ENCODE results near the gene STAC. TPM values are rescaled to one million over a fixed set of nuclear protein-coding genes. Genes with fewer than 3 reads are reported as not detected.

Gene STAC
- total RNA-seq, 2 experiments from 2014 or later, result 0.12 to 0.15 TPM

DNA sequence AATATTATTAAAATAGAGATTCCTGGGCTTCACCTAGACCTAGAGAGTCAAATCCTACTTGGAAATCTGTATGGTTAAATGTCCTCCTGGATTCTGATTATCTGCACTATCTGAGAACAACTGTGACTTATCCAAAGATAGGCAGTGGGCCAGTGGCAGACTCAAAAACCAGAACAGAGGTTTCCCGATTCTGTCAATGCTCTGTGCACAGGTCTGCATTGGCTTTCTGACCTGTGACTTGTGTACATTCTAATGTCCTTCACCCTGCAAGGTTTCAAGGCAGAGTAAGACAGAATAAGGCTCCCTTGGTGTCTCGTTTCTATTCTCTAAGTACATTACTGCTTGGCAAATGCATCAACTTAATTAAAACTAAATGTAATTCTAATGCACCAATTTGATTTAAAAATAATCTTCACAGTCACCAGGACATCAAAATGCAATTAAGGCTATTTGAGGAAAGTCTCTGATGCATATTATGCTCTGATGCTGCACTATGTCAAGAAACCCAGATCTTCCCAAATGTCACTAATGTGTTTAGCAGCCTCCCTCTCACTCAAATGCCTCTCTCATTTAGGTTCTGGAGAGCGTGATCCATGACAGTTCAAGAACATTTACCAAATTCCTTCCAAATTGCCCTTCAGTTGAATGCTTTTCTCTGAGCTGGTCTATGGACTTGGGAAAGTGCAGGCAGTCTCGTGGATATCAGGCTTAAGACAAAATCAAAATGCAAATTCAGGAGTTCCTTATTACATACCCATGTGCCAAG, 140.1 kb downstream of the STAC start:
- Mint-ChIP-seq H3K4me1 (no peaks in the 10 kb centered on the region), H3K27me3 (no peaks in the 10 kb centered on the region), H3K27ac (no peak overlapping the region), H3K36me3 (ENCODE audit: low read depth) (no peaks in the 10 kb centered on the region), H3K9me3 (no peaks in the 10 kb centered on the region), H3K4me3 (no peak overlapping the region)
- ChIA-PET POLR2A (no interaction called here), CTCF (no interaction called here)
- DNase-seq, result no peak

DNA sequence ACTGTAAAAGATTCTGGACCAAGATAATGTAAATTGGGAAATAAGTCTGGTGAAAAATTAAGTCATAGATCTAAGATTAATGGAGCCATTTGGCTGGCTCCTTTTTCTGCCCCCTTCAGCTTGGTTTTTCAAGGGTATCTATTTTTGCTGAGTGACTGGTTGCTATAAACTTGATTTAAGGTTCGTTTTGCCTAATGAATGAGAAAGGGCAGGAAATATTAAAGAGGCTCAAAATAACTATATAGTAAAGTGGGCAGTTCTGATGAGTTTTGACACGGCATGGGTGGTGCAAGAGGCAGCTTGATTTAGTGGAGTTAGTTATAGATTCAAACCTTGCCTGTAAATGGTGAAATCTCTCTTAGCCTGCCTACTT, 140.7 kb downstream of the STAC start:
- no peak overlapping the region for H3K4me3 Mint-ChIP-seq
- no peaks in the 10 kb centered on the region for H3K27me3 Mint-ChIP-seq
- CTCF ChIA-PET, result no interaction called here
- H3K4me1 Mint-ChIP-seq, result no peaks in the 10 kb centered on the region
- POLR2A ChIA-PET, result no interaction called here
- H3K36me3 Mint-ChIP-seq (ENCODE audit: low read depth), result no peaks in the 10 kb centered on the region
- no peak for DNase-seq
- no peak overlapping the region for H3K27ac Mint-ChIP-seq
- H3K9me3 Mint-ChIP-seq, result no peaks in the 10 kb centered on the region

DNA sequence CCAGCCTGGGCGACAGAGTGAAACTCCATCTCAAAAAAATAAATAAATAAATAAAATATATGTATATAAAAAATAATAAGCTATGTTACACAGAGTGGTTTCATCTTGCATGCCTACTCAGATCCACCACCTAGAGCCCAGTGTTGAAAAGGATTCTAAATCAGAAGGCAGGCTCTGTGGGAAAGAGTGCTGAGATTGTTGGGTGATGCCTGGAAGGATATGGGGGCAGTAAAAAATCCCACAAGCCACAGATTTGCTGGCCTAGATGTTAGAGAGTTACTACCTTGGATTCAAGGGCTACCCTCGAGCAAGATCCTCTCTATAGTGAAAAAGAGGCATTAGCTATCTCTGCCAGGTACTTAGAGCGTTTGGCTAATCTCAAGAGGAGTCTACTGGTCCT, 144.3 kb downstream of the STAC start:
- no peak for DNase-seq
- H3K4me3 Mint-ChIP-seq, result no peak overlapping the region
- no peaks in the 10 kb centered on the region for H3K4me1 Mint-ChIP-seq
- CTCF ChIA-PET, result no interaction called here
- H3K27me3 Mint-ChIP-seq, result no peaks in the 10 kb centered on the region
- POLR2A ChIA-PET, result no interaction called here
- no peaks in the 10 kb centered on the region for H3K36me3 Mint-ChIP-seq (ENCODE audit: low read depth)
- H3K9me3 Mint-ChIP-seq, result no peaks in the 10 kb centered on the region
- H3K27ac Mint-ChIP-seq, result no peak overlapping the region

DNA sequence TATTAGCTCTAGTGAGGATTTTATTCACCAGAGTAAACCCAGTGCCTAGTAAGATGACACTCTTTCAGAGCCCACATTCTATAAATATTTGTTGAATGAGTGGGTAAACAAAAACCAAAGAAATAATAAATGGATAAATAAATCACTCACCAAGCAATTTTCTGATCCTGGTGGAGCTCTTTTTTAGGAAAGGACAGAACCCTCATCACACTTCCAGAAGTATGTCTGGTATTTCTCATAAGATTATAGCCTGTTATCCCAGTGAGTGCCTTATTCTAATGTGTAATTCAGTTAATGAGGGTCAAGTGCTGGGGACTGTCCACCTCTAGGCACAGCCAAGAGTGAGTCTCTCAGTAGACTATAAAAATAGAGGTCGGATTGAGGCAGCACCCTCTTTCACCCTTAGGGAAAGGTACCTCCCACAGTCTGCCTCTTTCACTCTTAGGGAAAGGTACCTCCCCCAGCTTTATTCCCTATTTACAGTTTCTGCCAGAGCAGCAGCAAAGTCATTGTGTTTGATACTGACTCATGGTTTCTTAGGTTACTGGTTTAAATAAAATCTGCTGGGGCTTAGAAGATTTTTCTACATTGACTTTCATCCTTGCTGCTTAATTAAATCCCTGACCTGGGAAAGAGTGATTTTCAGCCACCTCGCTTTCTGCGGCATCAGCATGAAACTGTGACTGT, 145.0 kb downstream of the STAC start:
- ChIA-PET CTCF (no interaction called here), POLR2A (no interaction called here)
- Mint-ChIP-seq H3K4me3 (no peak overlapping the region), H3K9me3 (no peaks in the 10 kb centered on the region), H3K36me3 (ENCODE audit: low read depth) (no peaks in the 10 kb centered on the region), H3K27me3 (no peaks in the 10 kb centered on the region), H3K27ac (no peak overlapping the region), H3K4me1 (no peaks in the 10 kb centered on the region)
- DNase-seq, result no peak

DNA sequence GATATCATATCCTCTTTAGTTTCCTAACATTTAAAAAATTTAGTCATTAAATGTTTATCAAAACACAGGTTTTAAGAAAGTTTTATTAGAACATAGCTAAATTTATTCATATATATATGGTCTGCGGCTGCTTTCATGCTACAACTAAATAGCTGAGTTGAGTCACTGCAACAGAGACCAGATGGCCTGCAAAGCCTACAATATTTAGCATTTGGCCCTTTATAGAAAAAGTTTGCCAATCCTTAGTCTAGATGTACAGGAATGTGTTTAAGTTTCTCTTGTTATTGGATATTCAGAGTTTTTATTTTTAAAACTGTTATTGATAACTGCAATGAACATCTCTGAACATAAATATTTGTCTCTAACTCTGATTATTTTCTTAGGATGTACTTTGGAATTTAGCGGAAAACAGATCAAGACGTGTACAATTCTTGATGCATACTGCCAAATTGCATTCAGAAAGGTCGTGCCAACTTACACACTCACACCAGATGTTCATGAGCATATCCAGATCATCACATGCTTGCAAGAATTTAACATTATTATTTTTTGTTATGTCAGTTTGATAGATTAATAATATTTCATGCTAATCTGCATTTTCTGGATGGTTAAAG, 157.9 kb downstream of the STAC start:
- Mint-ChIP-seq H3K4me1 (no peaks in the 10 kb centered on the region), H3K36me3 (ENCODE audit: low read depth) (no peaks in the 10 kb centered on the region), H3K27ac (no peak overlapping the region), H3K9me3 (no peaks in the 10 kb centered on the region), H3K4me3 (no peak overlapping the region), H3K27me3 (peaks cover 3% of the 10 kb centered on the region)
- no peak for DNase-seq
- CTCF ChIA-PET, result no interaction called here
- POLR2A ChIA-PET, result no interaction called here

DNA sequence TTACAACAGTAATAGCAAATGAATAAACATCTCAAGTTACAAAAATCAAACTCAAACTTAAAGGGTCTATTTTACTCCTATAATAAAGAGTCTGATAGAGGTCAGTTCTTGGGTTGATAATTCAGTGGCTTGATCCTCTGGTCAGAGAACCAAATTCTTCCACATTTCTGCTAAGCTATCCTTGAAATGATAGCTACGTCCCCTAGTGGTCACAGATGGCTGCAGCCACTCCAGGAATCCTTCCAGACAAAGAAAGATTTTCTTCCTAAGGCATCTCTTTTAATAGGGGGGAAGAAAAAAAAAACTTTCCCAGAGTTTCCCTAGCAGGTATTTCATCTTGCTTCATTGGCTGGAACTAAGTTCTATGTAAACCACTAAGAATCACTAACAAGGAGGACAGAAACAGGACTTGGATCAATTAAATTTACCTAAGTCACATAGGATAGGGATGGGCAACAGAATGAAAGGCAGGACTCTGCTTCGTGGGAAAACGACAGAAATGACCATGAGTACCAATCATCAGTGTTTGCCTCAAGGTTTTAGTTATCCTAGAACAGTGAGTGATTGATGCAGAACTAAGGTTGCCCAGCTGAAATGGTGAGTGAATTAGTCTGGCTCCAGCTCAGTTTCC, 160.7 kb downstream of the STAC start:
- Mint-ChIP-seq H3K36me3 (ENCODE audit: low read depth) (no peaks in the 10 kb centered on the region), H3K27ac (no peak overlapping the region), H3K27me3 (no peaks in the 10 kb centered on the region), H3K9me3 (no peaks in the 10 kb centered on the region), H3K4me1 (no peaks in the 10 kb centered on the region), H3K4me3 (no peak overlapping the region)
- ChIA-PET POLR2A (no interaction called here), CTCF (no interaction called here)
- DNase-seq, result no peak

DNA sequence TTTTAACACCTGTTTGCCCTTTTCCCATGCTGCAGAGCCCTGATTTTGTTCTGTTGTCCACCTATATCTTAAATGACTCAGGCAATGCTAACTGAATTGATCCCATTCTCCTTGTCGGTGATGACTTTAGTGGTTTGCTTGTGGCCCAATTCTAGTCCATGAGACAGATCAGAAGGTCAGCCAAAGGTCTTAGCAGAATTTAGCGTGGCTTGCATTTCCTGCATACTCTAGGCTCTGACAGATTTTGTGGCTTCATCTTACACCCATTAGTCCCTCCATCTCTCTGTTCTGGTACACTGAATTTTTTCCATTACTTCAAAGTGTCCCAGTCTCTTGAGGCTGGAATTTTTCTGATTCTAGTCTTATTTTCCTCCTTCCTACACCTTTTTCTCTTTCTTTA, 161.9 kb downstream of the STAC start:
- no peaks in the 10 kb centered on the region for H3K27me3 Mint-ChIP-seq
- H3K4me1 Mint-ChIP-seq, result no peaks in the 10 kb centered on the region
- no peak overlapping the region for H3K4me3 Mint-ChIP-seq
- no peaks in the 10 kb centered on the region for H3K36me3 Mint-ChIP-seq (ENCODE audit: low read depth)
- POLR2A ChIA-PET, result no interaction called here
- no peak overlapping the region for H3K27ac Mint-ChIP-seq
- CTCF ChIA-PET, result no interaction called here
- DNase-seq, result no peak
- no peaks in the 10 kb centered on the region for H3K9me3 Mint-ChIP-seq

DNA sequence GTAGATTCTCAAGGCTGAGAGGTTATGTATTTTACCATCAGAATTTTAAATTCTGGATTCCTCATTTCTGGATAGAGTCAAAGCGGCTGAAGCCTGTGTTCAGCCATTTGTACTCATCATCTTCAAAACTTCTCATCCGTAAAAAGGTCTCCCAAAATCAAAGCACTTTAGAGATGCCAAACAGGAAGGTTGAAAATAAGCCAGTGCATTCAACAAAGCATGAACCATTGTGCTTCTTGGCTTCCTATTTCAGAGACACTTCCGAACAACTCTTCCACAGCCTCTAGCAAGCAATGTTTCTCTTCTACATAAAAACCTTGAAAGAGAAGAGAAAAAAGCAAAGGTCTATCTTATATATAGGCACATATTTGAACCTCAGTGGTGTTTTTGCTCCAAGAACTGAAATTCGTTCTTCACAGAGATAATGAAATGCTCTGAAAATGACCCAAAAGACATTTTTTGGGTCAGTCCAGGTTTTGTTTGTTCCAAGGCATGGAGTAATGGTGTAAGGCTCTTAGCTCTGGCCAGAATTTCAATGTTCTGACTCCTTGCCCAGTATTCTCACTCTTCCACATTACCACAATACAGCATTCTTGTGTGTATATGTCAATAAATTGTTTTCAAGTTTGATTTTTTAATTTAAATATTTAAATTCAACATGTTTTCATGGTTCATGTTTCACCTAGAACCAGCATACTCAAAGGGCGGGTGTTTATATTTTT, 163.1 kb downstream of the STAC start:
- Mint-ChIP-seq H3K9me3 (no peaks in the 10 kb centered on the region), H3K27me3 (no peaks in the 10 kb centered on the region), H3K4me3 (no peak overlapping the region), H3K36me3 (ENCODE audit: low read depth) (no peaks in the 10 kb centered on the region), H3K4me1 (no peaks in the 10 kb centered on the region), H3K27ac (no peak overlapping the region)
- ChIA-PET POLR2A (no interaction called here), CTCF (no interaction called here)
- no peak for DNase-seq

DNA sequence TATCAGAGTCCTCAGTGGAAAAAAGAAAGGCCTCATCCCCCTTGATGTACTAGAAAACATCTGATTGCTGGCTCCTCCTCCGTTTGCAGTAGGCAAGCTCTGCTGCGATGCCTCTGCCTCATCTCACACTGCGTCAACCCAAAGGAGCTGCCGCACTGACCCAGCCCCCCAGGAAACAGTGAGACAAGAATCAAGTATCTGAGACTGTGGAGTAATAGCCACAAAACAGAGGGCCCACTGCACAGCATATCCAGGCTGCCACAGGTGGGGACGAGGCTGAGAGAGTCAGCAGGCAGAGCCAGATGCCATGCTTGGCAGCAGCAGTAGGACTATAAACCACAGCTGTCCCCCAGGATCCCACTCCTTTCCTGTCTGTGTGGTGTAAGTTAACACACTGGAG, 165.9 kb downstream of the STAC start:
- no peaks in the 10 kb centered on the region for H3K36me3 Mint-ChIP-seq (ENCODE audit: low read depth)

DNA sequence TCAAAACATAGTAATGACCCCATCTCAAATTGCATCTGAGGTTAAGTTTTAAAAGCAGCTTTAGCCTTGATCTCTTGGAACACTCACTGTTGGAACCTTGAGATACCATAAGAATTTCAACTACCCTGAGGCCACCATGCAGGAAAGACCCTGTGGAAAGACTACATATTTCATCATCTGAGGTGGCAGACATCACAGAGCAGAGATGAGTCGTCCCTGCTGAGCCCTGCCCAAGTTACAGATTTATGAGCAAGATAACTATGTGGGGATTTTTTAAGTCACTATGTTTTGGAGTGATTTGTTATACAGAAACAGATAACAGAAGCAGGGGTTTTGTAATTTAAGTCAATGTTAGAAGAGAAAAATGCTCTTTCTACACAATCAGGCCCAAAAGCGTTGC, 168.4 kb downstream of the STAC start:
- H3K36me3 Mint-ChIP-seq (ENCODE audit: low read depth), result no peaks in the 10 kb centered on the region
- no peaks in the 10 kb centered on the region for H3K4me1 Mint-ChIP-seq
- ChIA-PET POLR2A (no interaction called here), CTCF (no interaction called here)
- no peak for DNase-seq
- no peak overlapping the region for H3K27ac Mint-ChIP-seq
- no peak overlapping the region for H3K4me3 Mint-ChIP-seq
- no peaks in the 10 kb centered on the region for H3K27me3 Mint-ChIP-seq
- H3K9me3 Mint-ChIP-seq, result peaks cover 2% of the 10 kb centered on the region

More for the DNA sequence above, 165.9 kb downstream of the STAC start:
- H3K27ac Mint-ChIP-seq, result no peak overlapping the region
- no peak for DNase-seq
- no peaks in the 10 kb centered on the region for H3K27me3 Mint-ChIP-seq
- POLR2A ChIA-PET, result no interaction called here
- H3K9me3 Mint-ChIP-seq, result peaks cover 2% of the 10 kb centered on the region
- CTCF ChIA-PET, result no interaction called here
- no peak overlapping the region for H3K4me3 Mint-ChIP-seq
- no peaks in the 10 kb centered on the region for H3K4me1 Mint-ChIP-seq

DNA sequence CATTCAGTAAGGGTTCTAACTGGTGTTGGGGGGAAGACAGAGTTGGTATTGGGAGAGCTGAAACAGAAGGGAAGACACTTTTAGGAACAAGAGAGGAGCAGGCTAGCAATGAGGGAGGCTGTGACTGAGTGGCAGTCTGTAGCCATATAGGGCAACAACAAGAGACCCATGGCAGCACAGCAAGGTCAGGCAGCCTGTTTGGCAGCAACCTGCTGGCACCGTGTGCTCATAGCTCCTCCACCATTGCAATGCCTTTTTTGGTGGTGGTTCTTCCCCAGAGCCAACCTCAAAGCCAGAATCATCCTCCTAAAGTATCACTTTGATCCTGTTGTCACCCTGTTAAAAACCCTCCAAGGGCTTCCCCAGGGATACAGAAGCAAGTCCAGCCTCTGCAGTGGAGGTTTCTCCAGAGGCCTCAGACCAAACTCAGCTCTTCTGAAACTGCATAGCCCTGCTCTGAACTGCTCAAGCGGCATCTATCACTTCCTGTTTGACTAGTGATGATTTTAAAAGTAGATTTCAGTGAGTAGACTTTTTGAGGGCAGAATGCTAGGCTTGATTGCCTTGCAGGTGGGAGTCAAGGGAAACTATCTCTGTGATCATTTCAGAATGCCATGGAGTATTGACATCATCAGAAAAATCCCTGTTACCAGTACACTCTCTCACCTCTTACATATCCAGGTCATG, 176.9 kb downstream of the STAC start:
- no peak for DNase-seq
- H3K9me3 Mint-ChIP-seq, result no peaks in the 10 kb centered on the region
- H3K27me3 Mint-ChIP-seq, result no peaks in the 10 kb centered on the region
- ChIA-PET CTCF (no interaction called here), POLR2A (no interaction called here)
- no peak overlapping the region for H3K4me3 Mint-ChIP-seq
- H3K4me1 Mint-ChIP-seq, result no peaks in the 10 kb centered on the region
- no peak overlapping the region for H3K27ac Mint-ChIP-seq
- no peaks in the 10 kb centered on the region for H3K36me3 Mint-ChIP-seq (ENCODE audit: low read depth)

DNA sequence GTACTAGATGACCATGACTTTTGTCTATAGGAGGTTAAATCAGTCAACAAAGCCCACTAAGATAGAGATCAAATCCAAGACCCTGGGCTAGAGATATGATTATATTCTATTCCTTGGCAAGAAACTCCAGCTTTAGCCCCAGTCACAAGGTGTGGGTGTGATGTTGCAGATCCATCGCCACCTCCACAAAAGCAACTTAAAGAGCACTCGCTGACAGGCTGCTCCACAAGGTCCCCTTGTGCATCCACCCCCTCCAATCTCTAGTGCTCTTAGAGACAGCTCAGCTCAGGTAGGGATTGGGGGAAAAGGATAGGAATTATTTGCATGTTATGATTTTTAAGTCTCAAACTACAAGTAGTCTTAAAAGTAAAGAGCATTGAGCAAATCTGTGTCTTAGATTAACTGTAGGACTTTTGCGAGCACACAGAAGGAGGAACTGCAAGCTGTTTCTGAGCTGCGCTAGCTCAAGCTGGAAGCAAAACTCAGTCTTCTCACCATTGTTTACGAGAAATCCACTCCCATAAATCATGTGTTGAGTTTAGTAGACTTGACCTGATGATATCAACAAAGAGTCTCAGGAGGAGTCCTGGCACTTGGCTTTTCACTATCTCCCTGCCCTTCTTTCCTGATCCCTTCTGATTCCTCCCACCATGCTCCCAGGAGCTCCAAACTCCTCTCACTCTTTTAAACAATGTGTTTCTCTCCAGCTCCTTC, 177.6 kb downstream of the STAC start:
- Mint-ChIP-seq H3K27me3 (no peaks in the 10 kb centered on the region), H3K4me3 (no peak overlapping the region), H3K27ac (no peak overlapping the region), H3K9me3 (no peaks in the 10 kb centered on the region), H3K36me3 (ENCODE audit: low read depth) (no peaks in the 10 kb centered on the region), H3K4me1 (peaks cover under 1% of the 10 kb centered on the region)
- POLR2A ChIA-PET, result no interaction called here
- DNase-seq, result no peak
- CTCF ChIA-PET, result no interaction called here
